ENCODE results near the gene DISP2.

DNA sequence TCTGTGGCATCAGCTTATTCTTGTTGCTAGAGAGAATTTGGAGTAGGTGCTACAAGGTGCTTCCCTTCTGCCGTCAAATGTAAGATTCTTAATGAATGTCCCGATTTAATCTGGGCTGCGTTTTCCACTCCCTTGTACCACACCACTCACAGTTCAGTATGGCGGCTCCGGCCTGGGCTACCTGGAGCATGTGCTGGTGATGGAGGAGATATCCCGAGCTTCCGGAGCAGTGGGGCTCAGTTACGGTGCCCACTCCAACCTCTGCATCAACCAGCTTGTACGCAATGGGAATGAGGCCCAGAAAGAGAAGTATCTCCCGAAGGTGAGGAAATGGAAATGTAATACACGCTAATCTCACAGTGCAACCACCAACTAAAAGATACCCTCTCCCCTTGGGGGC lies 52.5 kb downstream of the DISP2 start:
- TF ChIP-seq, protein P1, sequence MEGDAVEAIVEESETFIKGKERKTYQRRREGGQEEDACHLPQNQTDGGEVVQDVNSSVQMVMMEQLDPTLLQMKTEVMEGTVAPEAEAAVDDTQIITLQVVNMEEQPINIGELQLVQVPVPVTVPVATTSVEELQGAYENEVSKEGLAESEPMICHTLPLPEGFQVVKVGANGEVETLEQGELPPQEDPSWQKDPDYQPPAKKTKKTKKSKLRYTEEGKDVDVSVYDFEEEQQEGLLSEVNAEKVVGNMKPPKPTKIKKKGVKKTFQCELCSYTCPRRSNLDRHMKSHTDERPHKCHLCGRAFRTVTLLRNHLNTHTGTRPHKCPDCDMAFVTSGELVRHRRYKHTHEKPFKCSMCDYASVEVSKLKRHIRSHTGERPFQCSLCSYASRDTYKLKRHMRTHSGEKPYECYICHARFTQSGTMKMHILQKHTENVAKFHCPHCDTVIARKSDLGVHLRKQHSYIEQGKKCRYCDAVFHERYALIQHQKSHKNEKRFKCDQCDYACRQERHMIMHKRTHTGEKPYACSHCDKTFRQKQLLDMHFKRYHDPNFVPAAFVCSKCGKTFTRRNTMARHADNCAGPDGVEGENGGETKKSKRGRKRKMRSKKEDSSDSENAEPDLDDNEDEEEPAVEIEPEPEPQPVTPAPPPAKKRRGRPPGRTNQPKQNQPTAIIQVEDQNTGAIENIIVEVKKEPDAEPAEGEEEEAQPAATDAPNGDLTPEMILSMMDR (tag by site-specific recombination; IDR thresholded peaks at IDR 0.05) = no peak
- TF ChIP-seq RBAK (tag by site-specific recombination; IDR thresholded peaks at IDR 0.05) = no peak
- TF ChIP-seq, protein P2, sequence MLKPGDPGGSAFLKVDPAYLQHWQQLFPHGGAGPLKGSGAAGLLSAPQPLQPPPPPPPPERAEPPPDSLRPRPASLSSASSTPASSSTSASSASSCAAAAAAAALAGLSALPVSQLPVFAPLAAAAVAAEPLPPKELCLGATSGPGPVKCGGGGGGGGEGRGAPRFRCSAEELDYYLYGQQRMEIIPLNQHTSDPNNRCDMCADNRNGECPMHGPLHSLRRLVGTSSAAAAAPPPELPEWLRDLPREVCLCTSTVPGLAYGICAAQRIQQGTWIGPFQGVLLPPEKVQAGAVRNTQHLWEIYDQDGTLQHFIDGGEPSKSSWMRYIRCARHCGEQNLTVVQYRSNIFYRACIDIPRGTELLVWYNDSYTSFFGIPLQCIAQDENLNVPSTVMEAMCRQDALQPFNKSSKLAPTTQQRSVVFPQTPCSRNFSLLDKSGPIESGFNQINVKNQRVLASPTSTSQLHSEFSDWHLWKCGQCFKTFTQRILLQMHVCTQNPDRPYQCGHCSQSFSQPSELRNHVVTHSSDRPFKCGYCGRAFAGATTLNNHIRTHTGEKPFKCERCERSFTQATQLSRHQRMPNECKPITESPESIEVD (tag by site-specific recombination; IDR thresholded peaks at IDR 0.05) = no peak
- no peak for TF ChIP-seq ZNF184 (tag by site-specific recombination; IDR thresholded peaks at IDR 0.05)
- no peak for TF ChIP-seq ZNF558 (tag by site-specific recombination; IDR thresholded peaks at IDR 0.05)
- no peak for TF ChIP-seq ZBTB17 (tag by site-specific recombination; IDR thresholded peaks at IDR 0.05)
- TF ChIP-seq ZNF211 (tag by site-specific recombination; IDR thresholded peaks at IDR 0.05; ENCODE audit: low read depth) = no peak
- no peak for TF ChIP-seq ZNF138 (tag by site-specific recombination; IDR thresholded peaks at IDR 0.05; ENCODE audit: borderline replicate concordance)
- no peak for TF ChIP-seq ZNF510 (tag by site-specific recombination; IDR thresholded peaks at IDR 0.05; ENCODE audit: insufficient replicate concordance)
- TF ChIP-seq ZNF155 (tag by site-specific recombination; IDR thresholded peaks at IDR 0.05) = no peak
- TF ChIP-seq ZNF140 (tag by site-specific recombination; IDR thresholded peaks at IDR 0.05) = no peak
- no peak for TF ChIP-seq ZNF544 (tag by site-specific recombination; IDR thresholded peaks at IDR 0.05)
- TF ChIP-seq KLF9 (tag by site-specific recombination; IDR thresholded peaks at IDR 0.05; ENCODE audit: low read depth) = no peak
- TF ChIP-seq ZFP41 (tag by site-specific recombination; IDR thresholded peaks at IDR 0.05; ENCODE audit: borderline replicate concordance) = no peak

Data from HEK293 (cell line).